DOHH2 (cell line): ENCODE measurements around the gene RNF125.

Source experiments
- H3F3A ChIP-seq: fragments of 200-600 bp; sonication (generic), shearing (Covaris generic); 2 replicates; pipeline ENCODE4 v1.6.0; 2016; ENCODE audit warnings: antibody characterized with exemption, mild to moderate bottlenecking; ENCODE audit not compliant: control insufficient read depth, insufficient read depth
- H3K27ac ChIP-seq: fragments of 200-600 bp; sonication (generic); 2 replicates; pipeline ENCODE4 v1.5.1; 2014; ENCODE audit warnings: low read depth, mild to moderate bottlenecking, low read length, moderate library complexity
- H3K27me3 ChIP-seq: fragments of 200-600 bp; sonication (generic); 2 replicates; pipeline ENCODE4 v1.6.1; 2014; ENCODE audit warnings: mild to moderate bottlenecking, low read length, mixed read lengths; ENCODE audit not compliant: control insufficient read depth
- H3K36me3 ChIP-seq: fragments of 200-600 bp; sonication (generic); 2 replicates; pipeline ENCODE4 v1.6.1; 2014; ENCODE audit warnings: mild to moderate bottlenecking, low read length, moderate library complexity, mixed read lengths; ENCODE audit not compliant: control insufficient read depth
- H3K4me1 ChIP-seq: fragments of 200-600 bp; sonication (generic); 2 replicates; pipeline ENCODE4 v1.6.1; 2014; ENCODE audit warnings: mild to moderate bottlenecking, low read length, mixed read lengths; ENCODE audit not compliant: control insufficient read depth
- H3K4me2 ChIP-seq: fragments of 200-600 bp; sonication (generic); 2 replicates; pipeline ENCODE4 v1.6.0; 2014; ENCODE audit warnings: mild to moderate bottlenecking, low read length, moderate library complexity
- H3K4me3 ChIP-seq: fragments of 200-600 bp; sonication (generic); 2 replicates; pipeline ENCODE4 v1.5.1; 2014; ENCODE audit warnings: mild to moderate bottlenecking, low read length, mixed read lengths
- H3K79me2 ChIP-seq: fragments of 200-600 bp; sonication (generic); 2 replicates; pipeline ENCODE4 v1.6.1; 2014; ENCODE audit warnings: mild to moderate bottlenecking, low read length, mixed read lengths; ENCODE audit not compliant: control insufficient read depth
- H3K9me2 ChIP-seq: fragments of 200-600 bp; sonication (generic); replicated peaks from 2 replicates; pipeline ENCODE4 v1.6.1; 2014; ENCODE audit warnings: mild to moderate bottlenecking, low read length, mixed read lengths; ENCODE audit not compliant: control insufficient read depth
- H3K9me3 ChIP-seq: fragments of 200-600 bp; sonication (generic); 2 replicates; pipeline ENCODE4 v1.6.1; 2014; ENCODE audit warnings: antibody characterized with exemption, low read length, mixed read lengths; ENCODE audit not compliant: control insufficient read depth, insufficient read depth
- H4K20me1 ChIP-seq: fragments of 200-600 bp; sonication (generic); 2 replicates; pipeline ENCODE4 v1.6.0; 2014; ENCODE audit warnings: low read depth, mild to moderate bottlenecking, antibody characterized with exemption, low read length, moderate library complexity; ENCODE audit not compliant: control insufficient read depth, insufficient read depth
- EZH2phosphoT487 ChIP-seq: fragments of 200-600 bp; sonication (generic); IDR thresholded peaks from 2 replicates; pipeline ENCODE4 v1.6.1; 2017; ENCODE audit warnings: borderline replicate concordance, mild to moderate bottlenecking, antibody characterized with exemption, low read length, moderate library complexity, mixed read lengths
- TF ChIP-seq, protein P1 (sequence below): fragments of 200-600 bp; sonication (generic); IDR thresholded peaks from one replicate; pipeline ENCODE4 v1.5.1; 2014; ENCODE audit warnings: antibody characterized with exemption, mild to moderate bottlenecking, low read depth, low read length; ENCODE audit not compliant: poor library complexity, severe bottlenecking

RNF125 gene

GRCh38 chr18:32021756-32022564 is 3.3 kb downstream of the RNF125 start:
- peaks cover 21% of the 10 kb centered on the region for H3K4me1 ChIP-seq
- no peaks in the 10 kb centered on the region for H3K36me3 ChIP-seq
- no peak for TF ChIP-seq EZH2phosphoT487
- TF ChIP-seq, protein P1, sequence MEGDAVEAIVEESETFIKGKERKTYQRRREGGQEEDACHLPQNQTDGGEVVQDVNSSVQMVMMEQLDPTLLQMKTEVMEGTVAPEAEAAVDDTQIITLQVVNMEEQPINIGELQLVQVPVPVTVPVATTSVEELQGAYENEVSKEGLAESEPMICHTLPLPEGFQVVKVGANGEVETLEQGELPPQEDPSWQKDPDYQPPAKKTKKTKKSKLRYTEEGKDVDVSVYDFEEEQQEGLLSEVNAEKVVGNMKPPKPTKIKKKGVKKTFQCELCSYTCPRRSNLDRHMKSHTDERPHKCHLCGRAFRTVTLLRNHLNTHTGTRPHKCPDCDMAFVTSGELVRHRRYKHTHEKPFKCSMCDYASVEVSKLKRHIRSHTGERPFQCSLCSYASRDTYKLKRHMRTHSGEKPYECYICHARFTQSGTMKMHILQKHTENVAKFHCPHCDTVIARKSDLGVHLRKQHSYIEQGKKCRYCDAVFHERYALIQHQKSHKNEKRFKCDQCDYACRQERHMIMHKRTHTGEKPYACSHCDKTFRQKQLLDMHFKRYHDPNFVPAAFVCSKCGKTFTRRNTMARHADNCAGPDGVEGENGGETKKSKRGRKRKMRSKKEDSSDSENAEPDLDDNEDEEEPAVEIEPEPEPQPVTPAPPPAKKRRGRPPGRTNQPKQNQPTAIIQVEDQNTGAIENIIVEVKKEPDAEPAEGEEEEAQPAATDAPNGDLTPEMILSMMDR: no peak
- H3F3A ChIP-seq: no peaks in the 10 kb centered on the region
- no peak overlapping the region for H3K4me3 ChIP-seq
- no peaks in the 10 kb centered on the region for H3K9me2 ChIP-seq
- peaks cover 42% of the 10 kb centered on the region for H3K27me3 ChIP-seq
- no peaks in the 10 kb centered on the region for H4K20me1 ChIP-seq
- H3K4me2 ChIP-seq: no peak overlapping the region
- H3K79me2 ChIP-seq: no peaks in the 10 kb centered on the region
- no peak overlapping the region for H3K27ac ChIP-seq
- no peaks in the 10 kb centered on the region for H3K9me3 ChIP-seq

GRCh38 chr18:32025744-32026143 is 7.1 kb downstream of the RNF125 start:
- Histone ChIP-seq H3K9me2 (no peaks in the 10 kb centered on the region), H3F3A (no peaks in the 10 kb centered on the region), H3K4me1 (no peaks in the 10 kb centered on the region), H3K27ac (no peak overlapping the region), H3K79me2 (no peaks in the 10 kb centered on the region), H3K9me3 (no peaks in the 10 kb centered on the region), H3K27me3 (peaks cover 15% of the 10 kb centered on the region), H3K4me3 (no peak overlapping the region), H3K36me3 (no peaks in the 10 kb centered on the region), H4K20me1 (no peaks in the 10 kb centered on the region), H3K4me2 (no peak overlapping the region)
- TF ChIP-seq, protein P1: no peak
- no peak for TF ChIP-seq EZH2phosphoT487

GRCh38 chr18:32026491-32027086 is 8.0 kb downstream of the RNF125 start:
- no peaks in the 10 kb centered on the region for H4K20me1 ChIP-seq
- H3F3A ChIP-seq: no peaks in the 10 kb centered on the region
- H3K9me2 ChIP-seq: no peaks in the 10 kb centered on the region
- no peaks in the 10 kb centered on the region for H3K36me3 ChIP-seq
- no peaks in the 10 kb centered on the region for H3K4me1 ChIP-seq
- no peaks in the 10 kb centered on the region for H3K9me3 ChIP-seq
- H3K27ac ChIP-seq: no peak overlapping the region
- no peaks in the 10 kb centered on the region for H3K79me2 ChIP-seq
- TF ChIP-seq, protein P1: no peak
- no peak for TF ChIP-seq EZH2phosphoT487
- H3K27me3 ChIP-seq: peaks cover 15% of the 10 kb centered on the region
- no peak overlapping the region for H3K4me2 ChIP-seq
- no peak overlapping the region for H3K4me3 ChIP-seq
